AG09309 (cell line): ENCODE data around the gene CCDC57.

ENCODE experiments used
- DNase-seq: peaks from one replicate; pipeline ENCODE4 v3.0.0-alpha.2; 2010; ENCODE audit warnings: low read depth
- H3K4me3 ChIP-seq: 2 replicates; pipeline ENCODE4 v1.5.1; 2011; ENCODE audit warnings: mild to moderate bottlenecking, low read depth, low read length, moderate library complexity; ENCODE audit not compliant: control insufficient read depth
- CTCF ChIP-seq: IDR thresholded peaks from 2 replicates; pipeline ENCODE4 v1.5.1; 2011; ENCODE audit warnings: mild to moderate bottlenecking, low read depth, low read length, inconsistent platforms; ENCODE audit not compliant: insufficient read depth, control insufficient read depth; ENCODE audit errors: missing control alignments

Gene CCDC57

GRCh38 chr17:82095777-82096708, 116.6 kb downstream of the CCDC57 start:
- peak overlapping the region; percentile 74 for H3K4me3 ChIP-seq
- TF ChIP-seq CTCF = no peak
- DNase-seq = no peak

- H3K4me3 ChIP-seq = no peak overlapping the region
- DNase-seq = no peak
- TF ChIP-seq CTCF = no peak
Measured at GRCh38 chr17:82094931-82095776, 117.5 kb downstream of the CCDC57 start.

- TF ChIP-seq CTCF = no peak
- no peak for DNase-seq
- no peak overlapping the region for H3K4me3 ChIP-seq
Measured at GRCh38 chr17:82092995-82093751, 119.5 kb downstream of the CCDC57 start.

- no peak for TF ChIP-seq CTCF
- no peak for DNase-seq
- no peak overlapping the region for H3K4me3 ChIP-seq
Measured at GRCh38 chr17:82092628-82092994, 120.0 kb downstream of the CCDC57 start.

GRCh38 chr17:82092094-82092586, 120.5 kb downstream of the CCDC57 start:
- H3K4me3 ChIP-seq = no peak overlapping the region
- DNase-seq = no peak
- no peak for TF ChIP-seq CTCF
